ENCODE results near the gene CYTL1. TPM values are rescaled to one million over a fixed set of nuclear protein-coding genes. Genes with fewer than 3 reads are reported as not detected.

The CYTL1 gene
- total and polyA plus RNA-seq, 2 donors (not counting 3 experiments of a cell fraction or from before 2014, with no cell fraction given): 4.0 to 36.8 TPM

- intact Hi-C loops (cut with micrococcal nuclease) (loop anchor here (1.0 to 5.0 kb wide), 8 partner anchors 38 to 818 kb away; partner anchors contain the start of gene STK32B), dilution Hi-C loops (cut with MboI; ENCODE audit: extremely low pct_ligation_motif_present, low sequenced_read_pairs) (no loop called here)
- Histone ChIP-seq H3K4me3 (replicated peaks in 1 of 3; ENCODE audit: insufficient read depth in 1 of 3, low read depth in 1 of 3, low read length in 3 of 3) (no peak overlapping the region), H3K79me2 (ENCODE audit: control insufficient read depth, insufficient read depth, low read length) (no peaks in the 10 kb centered on the region), H3K9me1 (replicated peaks; ENCODE audit: control insufficient read depth, extremely low read depth, insufficient read depth, low read length) (no peaks in the 10 kb centered on the region), H4K20me1 (replicated peaks; ENCODE audit: control insufficient read depth, extremely low read depth, insufficient read depth, low read length) (no peaks in the 10 kb centered on the region), H3K27ac (ENCODE audit: insufficient read depth, low read depth, low read length) (no peak overlapping the region), H3K9me3 (replicated peaks; ENCODE audit: control insufficient read depth, insufficient read depth, low read length) (no peaks in the 10 kb centered on the region), H3K36me3 (ENCODE audit: control insufficient read depth in 2 of 2, extremely low read depth in 1 of 2, insufficient read depth in 2 of 2, low read length in 2 of 2) (no peaks in the 10 kb centered on the region), H3K4me1 (ENCODE audit: control insufficient read depth, extremely low read depth, insufficient read depth, low read length) (no peaks in the 10 kb centered on the region), H2AFZ (ENCODE audit: low read depth, low read length) (no peak overlapping the region), H3K27me3 (ENCODE audit: control insufficient read depth in 2 of 2, insufficient read depth in 2 of 2, low read length in 2 of 2) (no peaks in the 10 kb centered on the region), H3K4me2 (ENCODE audit: insufficient read depth, low read length) (no peak overlapping the region), H3K9ac (replicated peaks; ENCODE audit: extremely low read depth, insufficient read depth, low read length) (no peak overlapping the region)
- no peak for TF ChIP-seq POLR2AphosphoS5 (IDR thresholded peaks at IDR 0.05; ENCODE audit: insufficient read depth, low read depth, low read length)
- TF ChIP-seq CTCF (IDR thresholded peaks at IDR 0.05; ENCODE audit: extremely low read depth in 1 of 2, insufficient read depth in 1 of 2, low read depth in 1 of 2, low read length in 2 of 2): no peak
- no peak for TF ChIP-seq JUN (IDR thresholded peaks at IDR 0.05; ENCODE audit: borderline replicate concordance, insufficient read depth, insufficient read length, low read depth)
- TF ChIP-seq MAX (IDR thresholded peaks at IDR 0.05; ENCODE audit: insufficient read depth, insufficient read length): no peak
- no peak for TF ChIP-seq EZH2 (IDR thresholded peaks at IDR 0.05; ENCODE audit: borderline replicate concordance, low read depth, low read length, severe bottlenecking)
- TF ChIP-seq POLR2A (IDR thresholded peaks at IDR 0.05; ENCODE audit: low read depth, low read length): no peak
- TF ChIP-seq GATA2 (IDR thresholded peaks at IDR 0.05; ENCODE audit: insufficient read depth, insufficient read length, low read depth, low read length): no peak
- TF ChIP-seq MYC (IDR thresholded peaks at IDR 0.05; ENCODE audit: low read depth, low read length): no peak
- no peak for TF ChIP-seq FOS (IDR thresholded peaks at IDR 0.05; ENCODE audit: borderline replicate concordance, insufficient read depth, low read length)
- POLR2A ChIA-PET: no interaction called here
- no peak for DNase-seq (ENCODE audit: low read depth, low spot score)
- BruUV-seq (replicated peaks): no TSS peak
- FAIRE-seq: no peak
- CTCF ChIA-PET: interaction anchor here (0.8 to 3.5 kb wide), 5 partner anchors 36 to 465 kb away, joined by 4 to 17 read pairs (median 5); partner anchors contain the start of gene STK32B
Measured at GRCh38 chr4:4994312-4995097, 24.8 kb downstream of the CYTL1 start.
